HG03159 (cell line): ENCODE results near the gene RTP5.
"Not testable (repeated sequence)": the region's sequence is repeated elsewhere in the genome, so short reads cannot be mapped to it uniquely, and the experiment has no call there.

Source experiments
- ATAC-seq: cut with Tn5 transposase; IDR thresholded peaks from one replicate; pipeline ENCODE4 v1.9.1; 2021; ENCODE audit warnings: mild to moderate bottlenecking, moderate library complexity; ENCODE audit not compliant: unreplicated experiment

RTP5 gene

GRCh38 chr2:241901500-241902351 lies 32.2 kb downstream of the RTP5 start:
- ATAC-seq, result no peak

GRCh38 chr2:241902357-241902991 lies 32.9 kb downstream of the RTP5 start:
- ATAC-seq, result no peak

GRCh38 chr2:241903121-241904010 lies 33.8 kb downstream of the RTP5 start:
- no peak for ATAC-seq

- ATAC-seq, result no peak
These were observed 34.6 kb downstream of the RTP5 start for GRCh38 chr2:241904011-241904718.

GRCh38 chr2:241904791-241905710 lies 35.5 kb downstream of the RTP5 start:
- no peak for ATAC-seq

- ATAC-seq, result no peak
These were observed 36.3 kb downstream of the RTP5 start for GRCh38 chr2:241905716-241906377.

- not testable (repeated sequence) for ATAC-seq
These were observed 36.8 kb downstream of the RTP5 start for GRCh38 chr2:241906378-241906770.

GRCh38 chr2:241906826-241907570 lies 37.5 kb downstream of the RTP5 start:
- no peak for ATAC-seq

GRCh38 chr2:241907831-241908230 lies 38.3 kb downstream of the RTP5 start:
- not testable (repeated sequence) for ATAC-seq

- no peak for ATAC-seq
These were observed 39.3 kb downstream of the RTP5 start for GRCh38 chr2:241908686-241909420.

- ATAC-seq, result no peak
These were observed 40.2 kb downstream of the RTP5 start for GRCh38 chr2:241909769-241910168.

- ATAC-seq, result no peak
These were observed 41.3 kb downstream of the RTP5 start for GRCh38 chr2:241910604-241911520.

GRCh38 chr2:241911551-241911950 lies 42.0 kb downstream of the RTP5 start:
- ATAC-seq, result no peak

- no peak for ATAC-seq
These were observed 42.6 kb downstream of the RTP5 start for GRCh38 chr2:241912021-241912555.

- no peak for ATAC-seq
These were observed 44.2 kb downstream of the RTP5 start for GRCh38 chr2:241913703-241914102.

- no peak for ATAC-seq
These were observed 45.0 kb downstream of the RTP5 start for GRCh38 chr2:241914542-241914941.
